ENCODE measurements around the gene ZNF695.
"Not testable (repeated sequence)": the region's sequence is repeated elsewhere in the genome, so short reads cannot be mapped to it uniquely, and the experiment has no call there.

The ZNF695 gene

DNA sequence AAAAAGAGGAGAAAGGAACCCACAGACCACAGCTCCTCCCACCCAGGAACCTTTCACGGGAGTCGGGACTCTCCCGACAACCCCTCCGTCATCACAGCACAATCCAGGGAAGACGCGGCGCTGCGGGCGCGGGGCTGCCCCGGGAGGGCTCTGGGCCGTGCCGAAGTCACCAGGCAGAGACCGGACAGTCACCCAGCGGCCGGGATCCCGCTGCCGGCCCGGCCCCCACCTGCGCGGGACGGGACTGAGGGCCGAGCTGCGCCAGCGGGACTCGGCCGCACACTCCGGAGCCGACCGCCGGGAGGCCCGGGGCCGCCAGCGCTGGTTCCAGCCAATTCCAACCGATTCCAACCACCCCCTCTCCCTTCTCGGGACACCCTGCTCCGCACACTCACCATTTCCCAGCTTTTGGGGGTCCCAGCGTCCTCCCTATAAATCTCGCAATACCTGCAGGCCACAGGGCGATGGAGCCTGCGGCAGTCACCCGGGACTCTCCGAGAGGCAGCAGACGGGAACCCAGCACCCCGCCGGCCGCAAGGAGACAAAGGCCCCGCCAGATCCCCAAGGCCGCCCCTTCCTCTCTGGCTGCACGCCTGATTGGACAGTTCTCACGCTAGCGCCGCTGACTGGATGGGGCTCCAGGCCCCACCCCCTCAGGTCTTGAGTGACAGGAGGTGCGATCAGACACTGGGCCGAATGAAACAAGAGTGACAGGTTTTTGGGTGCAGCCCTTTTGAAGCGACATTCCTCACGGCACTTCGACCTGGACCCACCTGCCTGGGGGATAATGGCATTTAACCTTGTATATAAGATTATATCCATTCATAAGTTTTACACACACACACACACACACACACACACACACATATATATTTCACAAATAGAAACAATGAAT is at the start of gene ZNF695:
Gene ZNF695, minus strand, starts transcription at position 547 of the 895 bp plus-strand sequence. Its CDS starts 149 bp downstream, at position 398.
- DNase-seq (ENCODE audit: low read depth): no peak

DNA sequence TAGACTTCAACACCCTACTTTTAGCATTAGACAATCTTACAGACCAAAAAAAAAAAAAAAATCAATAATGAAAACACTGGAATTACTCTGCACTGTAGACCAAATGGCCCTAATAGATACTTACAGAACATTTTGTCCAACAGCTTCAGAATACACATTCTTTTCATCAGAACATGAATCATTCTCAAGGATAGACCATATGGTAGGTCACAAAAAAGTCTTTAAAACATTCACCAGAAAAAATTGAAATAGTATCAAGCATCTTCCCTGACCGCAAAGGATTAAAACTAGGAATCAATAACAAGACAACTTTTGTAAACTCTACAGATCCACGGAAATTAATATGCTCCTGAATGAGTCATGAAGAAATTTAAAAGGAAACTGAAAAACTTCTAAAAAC is 48.2 kb upstream of the ZNF695 start:
- DNase-seq (ENCODE audit: low read depth): no peak

DNA sequence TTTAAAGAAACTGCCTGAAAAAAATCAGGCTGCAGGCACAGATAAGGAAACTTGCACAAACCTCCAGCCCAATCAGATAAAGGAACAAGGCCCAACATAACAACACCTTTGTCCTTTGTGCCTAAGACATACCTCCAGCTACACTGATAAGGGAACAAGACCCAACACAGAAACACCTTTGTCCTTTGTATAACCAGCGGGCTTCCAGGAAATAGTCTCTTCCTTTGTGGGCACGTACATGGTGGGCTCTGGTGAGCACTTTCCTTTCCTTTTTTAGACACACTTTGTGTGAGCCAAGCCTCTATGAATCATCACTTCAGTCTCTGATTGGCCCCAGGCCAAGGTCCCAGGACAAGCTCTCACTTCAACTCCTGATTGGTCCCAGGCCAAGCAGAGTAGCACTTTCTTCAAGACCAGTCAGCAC is 47.1 kb upstream of the ZNF695 start:
- DNase-seq (ENCODE audit: low read depth): no peak

DNA sequence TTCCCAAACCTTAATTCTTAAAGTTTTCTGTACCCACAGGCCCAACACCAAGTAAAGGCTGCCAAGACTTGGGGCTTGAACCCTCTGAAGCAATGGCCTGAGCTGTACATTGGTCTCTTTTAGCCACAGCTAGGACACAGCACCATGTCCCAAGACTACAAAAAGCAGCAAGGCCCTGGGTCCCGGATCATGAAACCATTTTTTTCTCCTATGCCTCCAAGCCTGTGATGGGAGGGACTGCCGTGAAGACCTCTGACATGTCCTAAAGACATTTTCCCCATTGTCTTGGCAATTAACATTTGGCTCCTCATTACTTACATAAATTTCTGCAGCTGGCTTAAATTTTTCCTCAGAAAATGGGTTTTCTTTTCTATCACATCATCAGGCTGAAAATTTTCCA is 39.8 kb upstream of the ZNF695 start:
- no peak for DNase-seq (ENCODE audit: low read depth)

GRCh38 chr1:247047260-247047659 is 39.4 kb upstream of the ZNF695 start:
- DNase-seq (ENCODE audit: low read depth): no peak

DNA sequence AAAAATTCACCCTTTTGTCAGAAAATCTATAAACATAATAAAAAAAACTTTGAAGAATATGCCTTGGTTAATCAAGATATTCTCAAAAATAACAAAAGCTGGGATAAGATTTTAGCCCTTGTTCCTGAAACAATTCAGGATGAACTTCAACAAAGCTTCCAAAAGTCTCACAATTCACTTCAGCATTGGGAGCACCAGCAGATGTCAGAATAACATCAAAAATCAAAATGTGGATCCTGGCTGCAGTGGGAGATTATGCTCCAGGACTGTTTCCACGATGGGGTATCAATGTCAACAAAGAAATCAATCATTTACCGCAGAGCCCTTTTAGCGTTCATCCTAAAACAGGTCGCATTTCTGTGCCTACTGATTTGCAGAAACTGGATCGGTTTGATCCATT is 35.5 kb upstream of the ZNF695 start:
- no peak for DNase-seq (ENCODE audit: low read depth)

DNA sequence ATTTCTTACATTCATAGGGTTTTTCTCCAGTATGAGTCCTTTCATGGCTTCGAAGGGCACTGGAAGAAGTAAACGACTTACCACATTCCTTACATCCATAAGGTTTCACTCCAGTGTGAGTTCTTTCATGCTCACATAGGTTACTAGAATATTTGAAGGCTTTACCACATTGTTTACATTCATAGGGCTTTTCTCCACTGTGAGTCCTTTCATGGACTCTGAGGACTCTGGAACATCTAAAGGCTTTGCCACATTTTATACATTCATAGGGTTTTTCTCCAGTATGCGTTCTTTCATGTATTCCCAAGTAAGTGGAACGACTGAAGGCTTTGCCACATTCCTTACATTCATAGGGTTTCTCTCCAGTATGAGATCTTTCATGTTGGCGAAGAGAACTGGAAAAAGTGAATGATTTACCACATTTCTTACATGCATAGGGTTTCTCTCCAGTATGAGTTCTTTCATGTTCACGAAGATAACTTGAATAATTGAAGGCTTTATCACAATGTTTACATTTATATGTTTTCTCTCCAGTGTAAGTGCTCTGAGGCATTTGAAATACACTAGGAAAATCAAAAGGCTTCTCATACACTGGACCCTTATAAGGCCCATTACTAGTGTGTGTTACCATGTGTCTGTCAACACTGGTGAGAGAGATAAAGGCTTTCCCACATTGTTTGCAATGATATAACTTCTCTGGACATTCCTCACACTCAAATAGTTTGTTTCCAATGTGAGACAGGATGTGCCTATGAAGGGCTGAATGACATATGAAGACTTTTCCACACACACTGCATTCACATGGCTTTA is 29.9 kb upstream of the ZNF695 start:
- no peak for DNase-seq (ENCODE audit: low read depth)

DNA sequence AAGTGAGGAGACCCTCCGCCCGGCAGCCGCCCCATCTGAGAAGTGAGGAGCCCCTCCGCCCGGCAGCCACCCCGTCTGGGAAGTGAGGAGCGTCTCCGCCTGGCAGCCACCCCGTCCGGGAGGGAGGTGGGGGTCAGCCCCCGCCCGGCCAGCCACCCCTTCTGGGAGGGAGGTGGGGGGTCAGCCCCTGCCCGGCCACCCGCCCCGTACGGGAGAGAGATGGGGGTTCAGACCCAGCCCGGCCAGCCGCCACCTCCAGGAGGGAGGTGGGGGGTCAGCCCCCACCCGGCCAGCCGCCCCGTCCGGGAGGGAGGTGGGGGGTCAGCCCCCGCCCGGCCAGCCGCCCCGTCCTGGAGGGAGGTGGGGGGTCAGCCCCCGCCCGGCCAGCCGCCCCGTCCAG is 24.4 kb upstream of the ZNF695 start:
- not testable (repeated sequence) for DNase-seq (ENCODE audit: low read depth)

DNA sequence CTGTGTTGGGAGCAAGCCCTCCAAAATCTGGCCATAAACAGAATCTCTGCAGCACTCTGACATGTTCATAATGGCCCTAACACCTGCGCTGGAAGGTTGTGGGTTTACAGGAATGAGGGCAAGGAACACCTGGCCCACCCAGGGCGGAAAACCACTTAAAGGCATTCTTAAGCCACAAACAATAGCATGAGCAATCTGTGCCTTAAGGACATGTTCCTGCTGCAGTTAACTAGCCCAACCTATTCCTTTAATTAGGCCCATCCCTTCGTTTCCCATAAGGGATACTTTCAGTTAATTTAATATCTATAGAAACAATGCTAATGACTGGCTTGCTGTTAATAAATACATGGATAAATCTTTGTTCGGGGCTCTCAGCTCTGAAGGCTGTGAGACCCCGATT is 16.8 kb upstream of the ZNF695 start:
- DNase-seq (ENCODE audit: low read depth): not testable (repeated sequence)

DNA sequence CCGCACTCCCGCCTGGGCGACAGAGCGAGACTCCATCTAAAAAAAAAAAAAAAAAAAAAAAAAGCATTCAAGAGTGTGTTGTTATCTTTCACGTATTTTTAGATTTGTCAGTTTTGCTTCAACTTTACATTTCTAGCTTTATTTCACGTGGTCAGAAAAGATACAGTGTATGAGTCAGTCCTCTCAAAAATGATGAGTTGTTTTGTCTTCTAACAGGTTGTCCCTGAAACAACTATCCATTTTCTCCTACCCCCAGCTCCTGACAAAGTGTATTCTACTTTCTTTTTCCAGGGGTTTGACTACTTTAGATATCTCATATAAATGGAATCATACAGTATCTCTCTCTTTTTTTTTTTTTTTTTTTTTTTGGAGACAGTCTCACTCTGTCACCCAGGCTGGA is 5.5 kb upstream of the ZNF695 start:
- DNase-seq (ENCODE audit: low read depth): no peak

- DNase-seq (ENCODE audit: low read depth): no peak
Measured at GRCh38 chr1:247008406-247008799, 546 bp upstream of the ZNF695 start.

- DNase-seq (ENCODE audit: low read depth): not testable (repeated sequence)
Measured at GRCh38 chr1:247004081-247004480, 3.8 kb downstream of the ZNF695 start.

GRCh38 chr1:246989901-246990300 is 18.0 kb downstream of the ZNF695 start:
- DNase-seq (ENCODE audit: low read depth): no peak

GRCh38 chr1:246988316-246988715 is 19.5 kb downstream of the ZNF695 start:
- no peak for DNase-seq (ENCODE audit: low read depth)

DNA sequence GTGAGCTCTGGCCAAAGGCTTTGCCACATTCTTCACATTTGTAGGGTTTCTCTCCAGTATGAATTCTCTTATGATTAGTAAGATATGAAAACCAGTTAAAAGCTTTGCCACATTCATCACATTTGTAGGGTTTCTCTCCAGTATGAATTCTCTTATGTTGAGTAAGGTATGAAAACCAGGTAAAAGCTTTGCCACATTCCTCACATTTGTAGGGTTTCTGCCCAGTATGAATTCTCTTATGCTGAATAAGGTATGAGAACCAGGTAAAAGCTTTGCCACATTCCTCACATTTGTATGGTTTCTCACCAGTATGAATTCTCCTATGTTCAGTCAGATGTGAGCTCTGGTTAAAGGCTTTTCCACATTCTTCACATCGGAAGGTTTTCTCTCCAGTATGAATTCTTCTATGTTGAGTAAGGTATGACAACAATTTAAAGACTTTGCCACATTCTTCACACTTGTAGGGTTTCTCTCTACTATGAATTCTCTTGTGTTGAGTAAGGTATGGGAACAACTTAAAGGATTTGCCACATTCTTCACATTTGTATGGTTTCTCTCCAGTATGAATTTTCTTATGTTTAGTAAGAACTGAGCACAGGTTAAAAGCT is 20.7 kb downstream of the ZNF695 start:
- no peak for DNase-seq (ENCODE audit: low read depth)

- no peak for DNase-seq (ENCODE audit: low read depth)
Measured at GRCh38 chr1:246978785-246979184, 29.1 kb downstream of the ZNF695 start.

DNA sequence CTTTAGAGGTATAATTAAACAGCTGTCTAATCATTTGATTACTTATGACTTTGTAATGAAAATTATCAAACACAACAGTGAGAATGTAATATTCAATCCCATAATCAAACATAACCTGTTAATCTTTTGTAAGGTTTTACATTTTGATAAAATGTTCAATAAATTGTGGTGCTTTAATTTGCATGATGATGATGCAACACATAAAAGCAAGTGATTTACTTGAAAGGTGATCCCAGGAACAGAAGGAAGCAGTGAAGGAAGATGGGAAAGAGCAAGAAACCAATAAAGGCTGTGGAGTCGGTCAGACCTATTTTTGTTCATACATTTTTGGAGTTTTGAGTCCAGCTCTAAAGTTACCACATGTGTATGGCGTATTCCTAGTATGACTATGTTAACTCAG is 29.6 kb downstream of the ZNF695 start:
- DNase-seq (ENCODE audit: low read depth): no peak

DNA sequence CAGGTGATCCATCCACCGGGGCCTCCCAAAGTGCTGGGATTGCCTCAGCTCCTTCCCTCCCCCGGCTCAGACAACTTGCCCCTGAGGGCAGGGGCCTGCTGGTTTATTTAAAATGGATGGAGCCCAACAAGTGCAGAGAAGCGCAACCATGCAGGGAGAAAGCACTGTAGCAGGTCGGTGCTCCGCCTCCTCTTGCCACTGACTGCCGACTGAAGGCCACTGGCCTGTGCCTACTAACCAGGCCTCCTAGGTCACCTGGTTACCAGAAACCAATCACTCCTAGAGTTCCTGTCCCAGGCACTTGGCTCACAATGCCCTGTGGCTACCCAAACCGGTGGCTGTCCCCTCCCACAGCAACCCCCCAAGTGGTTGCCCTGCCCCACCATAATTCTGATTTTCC is 35.9 kb downstream of the ZNF695 start:
- no peak for DNase-seq (ENCODE audit: low read depth)

- peak; percentile 8 for DNase-seq (ENCODE audit: low read depth)
Measured at GRCh38 chr1:246971090-246971721, 36.7 kb downstream of the ZNF695 start.

DNA sequence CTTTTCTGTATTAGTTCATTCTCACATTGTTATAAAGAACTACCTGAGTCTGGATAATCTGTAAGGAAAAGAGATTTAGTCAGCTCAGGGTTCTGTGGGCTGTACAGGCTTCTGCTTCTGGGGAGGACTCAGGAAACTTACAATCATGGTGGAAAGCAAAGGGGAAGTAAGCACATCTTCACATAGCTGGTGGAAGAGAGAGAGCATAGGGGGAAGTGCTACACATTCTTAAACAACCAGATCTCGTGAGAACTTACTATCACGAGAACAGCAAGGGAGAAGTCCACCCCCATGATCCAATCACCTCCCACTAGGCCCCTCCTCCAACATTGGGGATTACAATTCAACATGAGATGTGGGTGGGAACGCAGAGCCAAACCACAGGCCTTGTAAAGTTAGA is 38.2 kb downstream of the ZNF695 start:
- no peak for DNase-seq (ENCODE audit: low read depth)

DNA sequence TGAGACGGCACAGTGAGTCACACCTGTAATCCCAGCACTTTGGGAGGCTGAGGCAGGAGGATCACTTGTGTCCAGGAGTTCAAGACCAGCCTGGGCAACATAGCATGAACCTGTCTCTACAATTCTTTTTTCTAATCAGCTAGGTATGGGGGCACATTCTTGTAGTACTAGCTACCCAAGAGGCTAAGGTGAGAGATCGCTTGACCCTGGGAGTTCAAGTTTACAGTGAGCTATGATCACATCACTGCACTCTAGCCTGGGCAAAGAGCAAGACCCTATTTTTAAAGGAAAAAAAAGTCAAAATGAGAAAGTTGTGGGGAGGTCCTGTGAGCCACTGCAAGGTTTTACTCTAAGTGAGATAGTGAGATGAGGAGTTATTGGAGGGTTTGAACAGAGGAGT is 41.4 kb downstream of the ZNF695 start:
- DNase-seq (ENCODE audit: low read depth): no peak
